Gastroesophageal sphincter (tissue), 4 donors: ENCODE measurements around the gene OBSCN. TPM values are rescaled to one million over a fixed set of nuclear protein-coding genes. Genes with fewer than 3 reads are reported as not detected.

Experiments used
- ATAC-seq: fragments of 150-250 bp; one replicate; pipeline ENCODE4 v1.9.1; 2016; ENCODE audit warnings: mild to moderate bottlenecking, moderate library complexity
- H3K27ac ChIP-seq, 4 donors: fragments of 200-600 bp; sonication (generic) in 3 of 4; 1 replicate in 3 of 4; 2 replicates in 1 of 4; pipeline ENCODE4 v1.5.1; 2016 to 2019
- H3K27me3 ChIP-seq: fragments of 200-600 bp; sonication (generic); one replicate; pipeline ENCODE4 v1.5.1; 2019
- H3K36me3 ChIP-seq, 2 donors: fragments of 200-600 bp; sonication (generic); one replicate each; pipeline ENCODE4 v1.5.1; 2019; ENCODE audit warnings: control low read depth in 1 of 2
- H3K4me1 ChIP-seq, 3 donors: fragments of 200-600 bp; sonication (generic); 1 replicate in 2 of 3; 2 replicates in 1 of 3; pipeline ENCODE4 v1.5.1; 2016 to 2019; ENCODE audit warnings: control low read depth in 2 of 3
- H3K4me3 ChIP-seq, 2 donors: fragments of 200-600 bp; sonication (generic); one replicate each; pipeline ENCODE4 v1.5.1; 2019; ENCODE audit warnings: mild to moderate bottlenecking in 1 of 2, moderate library complexity in 1 of 2
- H3K9me3 ChIP-seq, 3 donors: fragments of 200-600 bp; sonication (generic); one replicate each; pipeline ENCODE4 v1.5.1; 2017 to 2019; ENCODE audit warnings: control low read depth in 2 of 3
- EP300 ChIP-seq: sonication (generic); formaldehyde crosslinking; IDR thresholded peaks from one replicate; pipeline ENCODE4 v1.6.1; 2017; ENCODE audit warnings: antibody characterized with exemption, mild to moderate bottlenecking
- POLR2A ChIP-seq, 2 donors: fragments of 450-650 bp; IDR thresholded peaks; one replicate each; pipeline ENCODE4 v1.6.1; 2017; ENCODE audit warnings: antibody characterized with exemption in 2 of 2, mild to moderate bottlenecking in 2 of 2, moderate library complexity in 1 of 2
- POLR2AphosphoS5 ChIP-seq: sonication (generic); formaldehyde crosslinking; IDR thresholded peaks from one replicate; pipeline ENCODE4 v1.6.1; 2017; ENCODE audit warnings: antibody characterized with exemption
- WGBS, 2 donors: methylation state at CpG; one replicate each; pipeline ENCODE4 v1.1.5; 2018; ENCODE audit warnings: low coverage in 1 of 2; 5-methylcytosine and 5-hydroxymethylcytosine counted together
- total RNA-seq, 4 donors: library from RNA; depleted of rRNA; stranded (reverse); fragments of >200 nt; gene quantifications; one replicate each; pipeline ENCODE4 v1.1.0, GENCODE V29; 2016
- TF ChIP-seq, protein P1 (sequence below), 4 experiments: fragments of 200-600 bp in 2 of 4; fragments of 450-650 bp in 2 of 4; sonication (generic) in 1 of 4; IDR thresholded peaks; one replicate each; pipeline ENCODE4 v1.5.1; 2017 to 2019; ENCODE audit warnings: antibody characterized with exemption in 4 of 4, mild to moderate bottlenecking in 2 of 4, moderate library complexity in 2 of 4

The OBSCN gene
- total RNA-seq, 4 donors from 2014 or later = 11.1 to 28.4 (median 20.9) TPM

DNA sequence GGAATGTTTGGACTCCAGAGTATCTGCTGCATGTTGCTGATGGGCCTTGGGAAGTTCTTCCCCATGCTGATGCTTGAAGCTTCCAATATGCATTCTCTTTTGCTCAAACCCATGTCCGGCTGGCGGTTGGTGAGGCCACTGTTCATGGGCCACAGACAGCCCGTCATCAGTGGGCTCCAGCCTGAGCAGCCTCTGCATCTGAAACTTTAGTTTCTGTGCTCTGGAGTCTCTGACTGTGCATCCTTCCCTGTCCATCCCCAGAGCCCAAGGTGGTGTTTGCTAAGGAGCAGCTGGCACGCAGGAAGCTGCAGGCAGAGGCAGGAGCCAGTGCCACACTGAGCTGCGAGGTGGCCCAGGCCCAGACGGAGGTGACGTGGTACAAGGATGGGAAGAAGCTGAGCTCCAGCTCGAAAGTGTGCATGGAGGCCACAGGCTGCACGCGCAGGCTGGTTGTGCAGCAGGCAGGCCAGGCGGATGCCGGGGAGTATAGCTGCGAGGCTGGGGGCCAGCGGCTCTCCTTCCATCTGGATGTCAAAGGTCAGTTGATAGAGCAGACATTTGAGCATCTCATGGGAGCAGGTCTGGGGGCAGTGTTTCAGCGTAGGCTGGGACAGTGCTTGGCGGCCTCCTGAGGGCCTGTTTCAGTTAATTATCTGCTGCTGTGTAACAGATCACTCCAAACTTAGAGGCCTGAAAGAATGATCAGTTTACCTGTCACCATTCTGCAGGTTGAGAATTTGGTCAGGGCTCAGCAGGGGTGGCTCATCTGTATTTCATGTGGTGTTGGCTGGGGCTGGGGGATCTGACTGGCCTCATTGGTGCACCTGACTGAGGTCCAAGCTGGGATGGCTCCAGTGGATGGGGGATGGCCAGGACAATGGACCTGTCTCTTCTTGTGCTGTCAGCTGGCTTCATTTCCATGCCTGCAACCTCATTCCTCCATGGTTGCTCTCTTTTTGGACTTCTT lies 16.6 kb downstream of the OBSCN start:
- TF ChIP-seq POLR2A (IDR thresholded peaks at IDR 0.05) = no peak
- no peak for ATAC-seq
- no peak overlapping the region for H3K4me3 ChIP-seq
- WGBS, 2 donors = 80% methylated on average over 1 of the region's 16 CpGs; no CpG with 5 or more reads in 1 of the 2 donors
- H3K9me3 ChIP-seq = peaks cover 0 to 21% (median 0%) of the 10 kb centered on the region in 3 donors
- H3K4me1 ChIP-seq = no peaks in the 10 kb centered on the region
- H3K36me3 ChIP-seq = peaks cover 0 to 30% of the 10 kb centered on the region in 2 donors
- no peak overlapping the region for H3K27ac ChIP-seq
- H3K27me3 ChIP-seq = no peaks in the 10 kb centered on the region

DNA sequence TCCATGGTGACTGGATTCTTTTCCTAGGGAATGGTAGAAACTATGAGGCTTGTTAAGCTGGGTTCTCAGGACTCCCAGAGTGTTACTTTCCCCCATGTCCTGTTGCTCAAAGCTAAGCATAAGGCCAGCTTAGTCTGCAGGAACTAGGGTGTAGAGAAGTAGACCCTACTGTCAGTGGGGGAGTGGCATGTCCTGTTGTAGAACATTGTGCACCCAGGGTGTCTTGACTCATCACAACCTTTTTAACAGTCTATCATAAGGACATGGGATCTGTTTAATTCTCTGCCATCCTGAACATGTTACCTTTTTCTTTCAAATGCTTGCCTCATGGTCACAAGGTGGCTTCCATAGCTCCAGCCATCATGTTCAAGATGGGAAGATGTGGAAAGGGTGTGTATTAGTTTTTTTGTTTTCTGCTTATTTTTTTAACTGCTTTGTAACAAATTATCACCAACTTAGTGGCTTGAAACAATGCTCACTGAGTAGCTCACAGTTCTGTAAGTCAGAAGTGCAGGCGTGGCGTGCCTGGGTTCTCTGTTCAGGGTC lies 17.4 kb downstream of the OBSCN start:
- 0% methylated on average over 2 of the region's 2 CpGs for WGBS, 2 donors
- no peak for TF ChIP-seq POLR2A (IDR thresholded peaks at IDR 0.05)
- TF ChIP-seq POLR2AphosphoS5 = no peak
- no peak for TF ChIP-seq EP300
- TF ChIP-seq, protein P1, sequence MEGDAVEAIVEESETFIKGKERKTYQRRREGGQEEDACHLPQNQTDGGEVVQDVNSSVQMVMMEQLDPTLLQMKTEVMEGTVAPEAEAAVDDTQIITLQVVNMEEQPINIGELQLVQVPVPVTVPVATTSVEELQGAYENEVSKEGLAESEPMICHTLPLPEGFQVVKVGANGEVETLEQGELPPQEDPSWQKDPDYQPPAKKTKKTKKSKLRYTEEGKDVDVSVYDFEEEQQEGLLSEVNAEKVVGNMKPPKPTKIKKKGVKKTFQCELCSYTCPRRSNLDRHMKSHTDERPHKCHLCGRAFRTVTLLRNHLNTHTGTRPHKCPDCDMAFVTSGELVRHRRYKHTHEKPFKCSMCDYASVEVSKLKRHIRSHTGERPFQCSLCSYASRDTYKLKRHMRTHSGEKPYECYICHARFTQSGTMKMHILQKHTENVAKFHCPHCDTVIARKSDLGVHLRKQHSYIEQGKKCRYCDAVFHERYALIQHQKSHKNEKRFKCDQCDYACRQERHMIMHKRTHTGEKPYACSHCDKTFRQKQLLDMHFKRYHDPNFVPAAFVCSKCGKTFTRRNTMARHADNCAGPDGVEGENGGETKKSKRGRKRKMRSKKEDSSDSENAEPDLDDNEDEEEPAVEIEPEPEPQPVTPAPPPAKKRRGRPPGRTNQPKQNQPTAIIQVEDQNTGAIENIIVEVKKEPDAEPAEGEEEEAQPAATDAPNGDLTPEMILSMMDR (IDR thresholded peaks at IDR 0.05) = no peak

DNA sequence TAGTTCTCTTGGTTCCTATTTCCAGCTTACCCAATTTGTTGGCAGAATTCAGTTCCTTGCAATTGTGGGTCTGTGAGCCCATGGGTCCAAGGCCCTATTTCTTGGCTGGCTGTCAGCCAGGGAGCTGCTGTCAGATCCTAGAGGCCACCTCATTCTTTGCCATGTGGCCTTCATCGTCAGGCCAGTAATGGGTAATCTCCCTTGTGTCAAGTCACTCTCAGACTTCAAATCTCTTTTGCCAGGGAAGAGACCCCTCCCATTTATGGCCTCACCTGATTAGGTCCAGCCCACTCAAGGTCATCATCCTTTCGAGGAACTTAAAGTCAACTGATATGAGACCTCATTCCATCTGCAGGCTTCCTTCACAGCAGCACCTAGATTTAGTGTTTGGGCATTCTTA lies 17.9 kb downstream of the OBSCN start:
- no CpG with 5 or more reads among the region's 2 CpGs for WGBS, 2 donors
- no peaks in the 10 kb centered on the region for H3K4me1 ChIP-seq
- H3K36me3 ChIP-seq = peaks cover 0 to 20% of the 10 kb centered on the region in 2 donors
- peaks cover 0 to 21% (median 0%) of the 10 kb centered on the region in 3 donors for H3K9me3 ChIP-seq
- TF ChIP-seq POLR2A (IDR thresholded peaks at IDR 0.05) = no peak
- TF ChIP-seq EP300 = no peak
- TF ChIP-seq, protein P1 (IDR thresholded peaks at IDR 0.05) = no peak
- TF ChIP-seq POLR2AphosphoS5 = no peak
- no peaks in the 10 kb centered on the region for H3K27me3 ChIP-seq
- H3K4me3 ChIP-seq = no peak overlapping the region
- H3K27ac ChIP-seq = no peak overlapping the region
- ATAC-seq = no peak

More for the DNA sequence above, 17.4 kb downstream of the OBSCN start:
- peaks cover 0 to 21% (median 0%) of the 10 kb centered on the region in 3 donors for H3K9me3 ChIP-seq
- no peaks in the 10 kb centered on the region for H3K27me3 ChIP-seq
- ATAC-seq = no peak
- H3K27ac ChIP-seq = no peak overlapping the region
- H3K36me3 ChIP-seq = peaks cover 0 to 22% of the 10 kb centered on the region in 2 donors
- H3K4me3 ChIP-seq = no peak overlapping the region
- H3K4me1 ChIP-seq = no peaks in the 10 kb centered on the region

DNA sequence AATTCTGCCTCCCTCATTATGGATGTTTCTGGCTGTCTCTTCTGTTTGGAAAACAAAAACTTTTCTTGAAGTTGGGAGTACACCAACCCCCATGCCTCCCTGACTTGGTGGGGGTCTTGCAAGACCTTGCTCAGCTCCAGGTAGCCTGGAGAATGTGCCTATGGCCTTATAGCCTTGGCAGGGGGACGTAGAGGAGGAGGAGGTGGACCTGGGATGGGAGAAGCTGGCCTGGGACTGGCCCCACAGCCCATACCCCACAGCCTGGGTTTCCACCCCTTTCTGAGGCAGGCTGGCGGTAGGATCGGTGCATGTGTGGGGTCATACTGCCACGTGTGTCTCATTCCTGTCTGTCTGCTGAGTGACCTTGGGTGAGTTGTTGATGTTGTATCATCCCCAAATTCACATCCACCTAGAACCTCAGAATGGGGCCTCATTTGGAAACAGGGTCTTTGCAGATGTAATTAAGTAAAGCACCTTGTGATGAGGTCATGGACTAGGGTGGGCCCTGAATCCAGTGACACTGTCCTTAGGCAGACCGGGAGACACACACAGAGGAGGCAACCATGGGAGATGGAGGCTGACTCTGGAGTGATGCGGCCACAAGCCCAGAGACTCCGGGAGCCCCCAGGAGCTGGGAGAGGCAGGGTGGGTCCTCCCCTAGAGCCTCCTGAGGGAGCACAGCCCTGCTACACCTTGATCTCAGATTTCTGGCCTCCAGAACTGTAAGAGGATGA lies 18.5 kb downstream of the OBSCN start:
- ATAC-seq = no peak
- 100% methylated on average over 3 of the region's 7 CpGs; no CpG with 5 or more reads in 1 of the 2 donors for WGBS, 2 donors

More for the DNA sequence above, 18.5 kb downstream of the OBSCN start:
- Histone ChIP-seq H3K36me3 (peaks cover 0 to 20% of the 10 kb centered on the region in 2 donors), H3K27me3 (no peaks in the 10 kb centered on the region), H3K9me3 (peaks cover 0 to 21% (median 0%) of the 10 kb centered on the region in 3 donors), H3K4me3 (no peak overlapping the region), H3K4me1 (no peaks in the 10 kb centered on the region), H3K27ac (no peak overlapping the region)
- TF ChIP-seq POLR2AphosphoS5 (no peak), EP300 (no peak), POLR2A (IDR thresholded peaks at IDR 0.05) (no peak)
- TF ChIP-seq, protein P1 (IDR thresholded peaks at IDR 0.05) = no peak
